GM18520 (cell line): ENCODE measurements around the gene WDR20.
"Not testable (repeated sequence)": the region's sequence is repeated elsewhere in the genome, so short reads cannot be mapped to it uniquely, and the experiment has no call there.

Source experiments
- ATAC-seq: cut with Tn5 transposase; IDR thresholded peaks from one replicate; pipeline ENCODE4 v1.9.1; 2021; ENCODE audit not compliant: unreplicated experiment

WDR20 gene

GRCh38 chr14:102170061-102170460 lies 30.4 kb downstream of the WDR20 start:
- ATAC-seq, result no peak

- no peak for ATAC-seq
These were observed 31.7 kb downstream of the WDR20 start for GRCh38 chr14:102171173-102172020.

GRCh38 chr14:102172021-102172272 lies 32.2 kb downstream of the WDR20 start:
- ATAC-seq, result not testable (repeated sequence)

GRCh38 chr14:102172721-102173120 lies 33.0 kb downstream of the WDR20 start:
- not testable (repeated sequence) for ATAC-seq

GRCh38 chr14:102177161-102177560 lies 37.5 kb downstream of the WDR20 start:
- no peak for ATAC-seq

GRCh38 chr14:102178806-102179205 lies 39.1 kb downstream of the WDR20 start:
- ATAC-seq, result no peak

GRCh38 chr14:102180248-102180998 lies 40.7 kb downstream of the WDR20 start:
- no peak for ATAC-seq

- ATAC-seq, result no peak
These were observed 41.5 kb downstream of the WDR20 start for GRCh38 chr14:102181187-102181586.

- ATAC-seq, result no peak
These were observed 42.5 kb downstream of the WDR20 start for GRCh38 chr14:102182190-102182589.

- no peak for ATAC-seq
These were observed 43.4 kb downstream of the WDR20 start for GRCh38 chr14:102182936-102183619.

GRCh38 chr14:102183886-102184285 lies 44.2 kb downstream of the WDR20 start:
- ATAC-seq, result no peak

- ATAC-seq, result no peak
These were observed 44.8 kb downstream of the WDR20 start for GRCh38 chr14:102184316-102185035.

GRCh38 chr14:102185360-102185759 lies 45.7 kb downstream of the WDR20 start:
- no peak for ATAC-seq

GRCh38 chr14:102187044-102187443 lies 47.3 kb downstream of the WDR20 start:
- ATAC-seq, result no peak

GRCh38 chr14:102187568-102188001 lies 47.9 kb downstream of the WDR20 start:
- ATAC-seq, result no peak

GRCh38 chr14:102188187-102188586 lies 48.5 kb downstream of the WDR20 start:
- ATAC-seq, result no peak

- no peak for ATAC-seq
These were observed 50.2 kb downstream of the WDR20 start for GRCh38 chr14:102189874-102190273.

GRCh38 chr14:102192840-102193502 lies 53.3 kb downstream of the WDR20 start:
- no peak for ATAC-seq

- ATAC-seq, result no peak
These were observed 55.2 kb downstream of the WDR20 start for GRCh38 chr14:102194856-102195255.

- ATAC-seq, result no peak
These were observed 55.7 kb downstream of the WDR20 start for GRCh38 chr14:102195446-102195845.
